Lower leg skin (tissue), 3 donors: Measurements from ENCODE around the gene ZNF518A.

Source experiments
- CTCF ChIP-seq, 3 donors: fragments of 450-650 bp; IDR thresholded peaks; one replicate each; pipeline ENCODE4 v1.5.1; 2016; ENCODE audit warnings: antibody characterized with exemption in 3 of 3, mild to moderate bottlenecking in 3 of 3, moderate library complexity in 2 of 3
- POLR2A ChIP-seq, 2 donors: fragments of 450-650 bp; IDR thresholded peaks; one replicate each; pipeline ENCODE4 v1.6.1; 2016 to 2017; ENCODE audit warnings: antibody characterized with exemption in 2 of 2, mild to moderate bottlenecking in 1 of 2, moderate library complexity in 1 of 2

- TF ChIP-seq POLR2A (IDR thresholded peaks at IDR 0.05) = no peak
- TF ChIP-seq CTCF (IDR thresholded peaks at IDR 0.05) = no peak
Measured at GRCh38 chr10:96130326-96130995, 364 bp downstream of the ZNF518A start.
